AG09319 (cell line): ENCODE measurements around the gene TRUB2.
A peak's percentile ranks its signal among the peaks of the same experiment; 100 is the strongest.

Source experiments
- DNase-seq: peaks from one replicate; pipeline ENCODE4 v3.0.0-alpha.2; 2010; ENCODE audit warnings: low read depth; ENCODE audit errors: extremely low read depth
- CTCF ChIP-seq: IDR thresholded peaks from 2 replicates; pipeline ENCODE4 v1.5.1; 2011; ENCODE audit warnings: low read depth, mild to moderate bottlenecking, inconsistent platforms, low read length, moderate library complexity

Gene TRUB2

GRCh38 chr9:128322404-128323211 is at the start of gene TRUB2, which contains the start of gene COQ4:
TSS of gene TRUB2 (minus strand) at chr9:128322447. CDS start at chr9:128322408, 39 bp downstream.
TSS of gene COQ4 (plus strand) at chr9:128322839. CDS start at chr9:128322859, 20 bp downstream.
- DNase-seq, result peak; percentile 75
- TF ChIP-seq CTCF, result no peak

GRCh38 chr9:128371630-128372117 is 49.4 kb upstream of the TRUB2 start:
- DNase-seq, result no peak
- no peak for TF ChIP-seq CTCF

- TF ChIP-seq CTCF, result peak; percentile 31
- DNase-seq, result peak; percentile 82
Observed at GRCh38 chr9:128370752-128371629, 48.7 kb upstream of the TRUB2 start, which contains the start of gene URM1. TSS of gene URM1 (plus strand) at chr9:128371374. CDS start at chr9:128371381, 7 bp downstream.

GRCh38 chr9:128370367-128370751 is 48.1 kb upstream of the TRUB2 start:
- no peak for DNase-seq
- TF ChIP-seq CTCF, result no peak

GRCh38 chr9:128369024-128369706 is 46.9 kb upstream of the TRUB2 start:
- DNase-seq, result no peak
- TF ChIP-seq CTCF, result no peak

- TF ChIP-seq CTCF, result no peak
- DNase-seq, result no peak
Observed at GRCh38 chr9:128365525-128365924, 43.3 kb upstream of the TRUB2 start.
